GM21576 (cell line): Measurements from ENCODE around the gene DPF3.

Source experiments
- ATAC-seq: cut with Tn5 transposase; IDR thresholded peaks from one replicate; pipeline ENCODE4 v1.9.1; 2021; ENCODE audit warnings: mild to moderate bottlenecking, moderate library complexity; ENCODE audit not compliant: unreplicated experiment

DPF3 gene

GRCh38 chr14:72904840-72905561 is 11.1 kb upstream of the DPF3 start:
- ATAC-seq, result no peak

GRCh38 chr14:72904218-72904617 is 10.3 kb upstream of the DPF3 start:
- ATAC-seq, result no peak

- no peak for ATAC-seq
These were observed 9.8 kb upstream of the DPF3 start for GRCh38 chr14:72903716-72904115.

- no peak for ATAC-seq
These were observed 9.1 kb upstream of the DPF3 start for GRCh38 chr14:72902801-72903530.

GRCh38 chr14:72901361-72901760 is 7.5 kb upstream of the DPF3 start:
- no peak for ATAC-seq

- no peak for ATAC-seq
These were observed 4.5 kb upstream of the DPF3 start for GRCh38 chr14:72898448-72898847.

GRCh38 chr14:72894623-72895378 is 900 bp upstream of the DPF3 start:
- ATAC-seq, result no peak

GRCh38 chr14:72894323-72894622 is 372 bp upstream of the DPF3 start:
- ATAC-seq, result no peak

- peak; percentile 13 for ATAC-seq
These were observed 844 bp downstream of the DPF3 start for GRCh38 chr14:72892879-72893635.

GRCh38 chr14:72892103-72892878 is 1.6 kb downstream of the DPF3 start:
- ATAC-seq, result no peak

GRCh38 chr14:72891666-72892102 is 2.2 kb downstream of the DPF3 start:
- no peak for ATAC-seq

- ATAC-seq, result no peak
These were observed 4.5 kb downstream of the DPF3 start for GRCh38 chr14:72889366-72889765.

GRCh38 chr14:72888636-72889201 is 5.2 kb downstream of the DPF3 start:
- ATAC-seq, result no peak

GRCh38 chr14:72888192-72888591 is 5.7 kb downstream of the DPF3 start:
- ATAC-seq, result no peak

- ATAC-seq, result no peak
These were observed 6.4 kb downstream of the DPF3 start for GRCh38 chr14:72887514-72887913.

GRCh38 chr14:72884386-72884785 is 9.5 kb downstream of the DPF3 start:
- ATAC-seq, result no peak

GRCh38 chr14:72883961-72884360 is 9.9 kb downstream of the DPF3 start:
- no peak for ATAC-seq

- ATAC-seq, result no peak
These were observed 10.8 kb downstream of the DPF3 start for GRCh38 chr14:72883109-72883508.

- no peak for ATAC-seq
These were observed 11.4 kb downstream of the DPF3 start for GRCh38 chr14:72882463-72882862.

- ATAC-seq, result no peak
These were observed 11.9 kb downstream of the DPF3 start for GRCh38 chr14:72882047-72882446.
